Fibroblast of the aortic adventitia (primary cell): Measurements from ENCODE around the gene CD93. TPM values are rescaled to one million over a fixed set of nuclear protein-coding genes. Genes with fewer than 3 reads are reported as not detected.

Source experiments
- DNase-seq: peaks from one replicate; pipeline ENCODE4 v3.0.0-alpha.2; 2010; ENCODE audit warnings: low read depth
- H3K4me3 ChIP-seq: 2 replicates; pipeline ENCODE4 v1.5.1; 2011; ENCODE audit warnings: low read depth, mild to moderate bottlenecking, control low read depth, low read length, moderate library complexity
- CTCF ChIP-seq: IDR thresholded peaks from 2 replicates; pipeline ENCODE4 v1.5.1; 2011; ENCODE audit warnings: mild to moderate bottlenecking, low read length, control low read depth, inconsistent platforms; ENCODE audit not compliant: insufficient read depth
- total RNA-seq: library from RNA; depleted of rRNA; stranded (reverse); fragments of >200 nt; gene quantifications from 2 replicates; pipeline ENCODE4 v1.2.3, GENCODE V29; 2012; ENCODE audit warnings: low replicate concordance

Gene CD93
- total RNA-seq, 1 donor: 0.27 TPM

GRCh38 chr20:23115822-23116221 lies 29.7 kb upstream of the CD93 start:
- no peak for DNase-seq
- no peak overlapping the region for H3K4me3 ChIP-seq
- TF ChIP-seq CTCF: no peak

GRCh38 chr20:23114448-23115082 lies 28.4 kb upstream of the CD93 start:
- TF ChIP-seq CTCF: no peak
- H3K4me3 ChIP-seq: no peak overlapping the region
- no peak for DNase-seq

- no peak overlapping the region for H3K4me3 ChIP-seq
- DNase-seq: no peak
- no peak for TF ChIP-seq CTCF
Measured at GRCh38 chr20:23114018-23114417, 27.9 kb upstream of the CD93 start.

- no peak for TF ChIP-seq CTCF
- DNase-seq: no peak
- H3K4me3 ChIP-seq: no peak overlapping the region
Measured at GRCh38 chr20:23112595-23112994, 26.5 kb upstream of the CD93 start.

GRCh38 chr20:23111944-23112342 lies 25.8 kb upstream of the CD93 start:
- TF ChIP-seq CTCF: no peak
- no peak overlapping the region for H3K4me3 ChIP-seq
- no peak for DNase-seq

- no peak for DNase-seq
- TF ChIP-seq CTCF: no peak
- H3K4me3 ChIP-seq: no peak overlapping the region
Measured at GRCh38 chr20:23111307-23111943, 25.3 kb upstream of the CD93 start.
